Measurements from ENCODE around the gene AASDH. TPM values are rescaled to one million over a fixed set of nuclear protein-coding genes. Genes with fewer than 3 reads are reported as not detected.
A peak's percentile ranks its signal among the peaks of the same experiment; 100 is the strongest.

Gene AASDH
- total RNA-seq, 3 donors from 2014 or later (not counting 1 experiment from before 2014, with no cell fraction given) = 9.5 to 14.2 (median 9.6) TPM

DNA sequence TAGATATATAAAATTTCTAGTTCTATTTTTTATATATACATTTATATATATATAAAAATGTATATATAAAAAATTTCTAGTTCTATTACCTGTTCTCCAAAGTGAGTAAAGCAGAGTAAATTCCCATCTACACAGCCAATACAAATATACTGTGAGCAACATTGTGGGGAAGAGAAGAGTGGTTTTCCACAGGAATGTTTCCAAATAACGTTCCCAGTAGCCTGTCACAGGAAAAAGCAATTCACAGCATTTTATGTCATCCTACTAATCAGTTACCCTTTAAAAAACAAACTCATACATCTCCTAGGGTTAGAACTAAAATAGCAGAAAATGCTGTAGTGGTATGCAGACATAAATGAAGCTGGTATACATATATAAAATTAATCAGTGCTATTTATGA, 44.5 kb downstream of the AASDH start:
- no peak overlapping the region for H3K4me3 Mint-ChIP-seq
- Histone ChIP-seq H3K4me3 (ENCODE audit: low read length) (no peak overlapping the region), H3K9me3 (ENCODE audit: control insufficient read depth, insufficient read depth, low read length) (no peaks in the 10 kb centered on the region), H3K4me1 (ENCODE audit: control insufficient read depth, insufficient read depth, low read length) (no peaks in the 10 kb centered on the region), H3K27ac (ENCODE audit: low read length) (no peak overlapping the region), H3K36me3 (ENCODE audit: control insufficient read depth, insufficient read depth, low read length) (peaks cover 3% of the 10 kb centered on the region), H3K27me3 (ENCODE audit: control insufficient read depth, insufficient read depth, low read length) (no peaks in the 10 kb centered on the region)
- no peak overlapping the region for H3K27ac Mint-ChIP-seq
- ATAC-seq (no peak), DNase-seq (no peak)
- H3K4me1 Mint-ChIP-seq = no peaks in the 10 kb centered on the region
- intact Hi-C loops (cut with micrococcal nuclease) = no loop called here
- H3K36me3 Mint-ChIP-seq = peaks cover 11% of the 10 kb centered on the region
- no peak for TF ChIP-seq CTCF (IDR thresholded peaks at IDR 0.05)
- no peaks in the 10 kb centered on the region for H3K9me3 Mint-ChIP-seq
- H3K27me3 Mint-ChIP-seq (ENCODE audit: low read depth in 2 of 2) = no peaks in the 10 kb centered on the region
- no CpG with 5 or more reads among the region's 1 CpG for WGBS (ENCODE audit: insufficient coverage)

GRCh38 chr4:56330691-56331090, 56.6 kb downstream of the AASDH start:
- no peak overlapping the region for H3K4me3 ChIP-seq (ENCODE audit: low read length)
- H3K36me3 ChIP-seq (ENCODE audit: control insufficient read depth, insufficient read depth, low read length) = no peaks in the 10 kb centered on the region
- WGBS (ENCODE audit: insufficient coverage) = 80% methylated on average over 2 of the region's 2 CpGs
- Mint-ChIP-seq H3K27ac (no peak overlapping the region), H3K4me3 (no peak overlapping the region), H3K4me1 (no peaks in the 10 kb centered on the region), H3K36me3 (no peaks in the 10 kb centered on the region), H3K9me3 (peaks cover 0 to 3% of the 10 kb centered on the region in 2 donors), H3K27me3 (ENCODE audit: low read depth in 2 of 2) (no peaks in the 10 kb centered on the region)
- no peak overlapping the region for H3K27ac ChIP-seq (ENCODE audit: low read length)
- no peaks in the 10 kb centered on the region for H3K9me3 ChIP-seq (ENCODE audit: control insufficient read depth, insufficient read depth, low read length)
- intact Hi-C loops (cut with micrococcal nuclease) = no loop called here
- no peaks in the 10 kb centered on the region for H3K4me1 ChIP-seq (ENCODE audit: control insufficient read depth, insufficient read depth, low read length)
- TF ChIP-seq CTCF (IDR thresholded peaks at IDR 0.05) = no peak
- no peaks in the 10 kb centered on the region for H3K27me3 ChIP-seq (ENCODE audit: control insufficient read depth, insufficient read depth, low read length)
- no peak for DNase-seq
- ATAC-seq = no peak

DNA sequence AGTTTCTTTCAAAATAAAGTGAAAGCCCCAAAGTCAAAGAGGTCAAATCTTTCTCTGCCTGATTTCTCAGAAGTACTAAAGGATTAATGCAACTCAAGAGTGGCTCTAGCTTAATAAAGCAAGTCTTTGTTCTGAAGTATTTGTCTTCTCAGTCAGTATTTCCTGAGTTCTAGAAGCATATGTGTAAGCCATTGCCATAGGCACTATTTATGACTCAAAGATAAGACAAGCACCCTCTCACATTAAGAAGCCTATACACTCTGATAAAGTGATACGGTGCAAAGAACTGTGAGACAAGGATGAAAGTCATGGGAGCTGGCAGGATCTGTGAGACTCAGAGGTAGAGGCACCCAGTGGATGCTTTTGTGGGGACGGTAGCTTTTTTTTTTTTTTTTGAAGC, 60.9 kb downstream of the AASDH start:
- Histone ChIP-seq H3K4me1 (ENCODE audit: control insufficient read depth, insufficient read depth, low read length) (no peaks in the 10 kb centered on the region), H3K36me3 (ENCODE audit: control insufficient read depth, insufficient read depth, low read length) (no peaks in the 10 kb centered on the region), H3K27me3 (ENCODE audit: control insufficient read depth, insufficient read depth, low read length) (no peaks in the 10 kb centered on the region), H3K27ac (ENCODE audit: low read length) (no peak overlapping the region), H3K9me3 (ENCODE audit: control insufficient read depth, insufficient read depth, low read length) (no peaks in the 10 kb centered on the region), H3K4me3 (ENCODE audit: low read length) (no peak overlapping the region)
- Mint-ChIP-seq H3K9me3 (no peaks in the 10 kb centered on the region), H3K27ac (no peak overlapping the region), H3K27me3 (ENCODE audit: low read depth in 2 of 2) (peaks cover 0 to 6% of the 10 kb centered on the region in 2 donors), H3K4me3 (no peak overlapping the region), H3K36me3 (no peaks in the 10 kb centered on the region), H3K4me1 (no peaks in the 10 kb centered on the region)
- no peak for ATAC-seq
- no peak for TF ChIP-seq CTCF (IDR thresholded peaks at IDR 0.05)
- no peak for DNase-seq
- intact Hi-C loops (cut with micrococcal nuclease) = no loop called here
- WGBS (ENCODE audit: insufficient coverage) = 95% methylated on average over 2 of the region's 2 CpGs

GRCh38 chr4:56324011-56324610, 63.2 kb downstream of the AASDH start:
- no peak for DNase-seq
- no peak overlapping the region for H3K27ac Mint-ChIP-seq
- no peak overlapping the region for H3K27ac ChIP-seq (ENCODE audit: low read length)
- no peaks in the 10 kb centered on the region for H3K4me1 Mint-ChIP-seq
- H3K9me3 Mint-ChIP-seq = no peaks in the 10 kb centered on the region
- no peaks in the 10 kb centered on the region for H3K9me3 ChIP-seq (ENCODE audit: control insufficient read depth, insufficient read depth, low read length)
- no peaks in the 10 kb centered on the region for H3K36me3 ChIP-seq (ENCODE audit: control insufficient read depth, insufficient read depth, low read length)
- H3K4me3 ChIP-seq (ENCODE audit: low read length) = no peak overlapping the region
- WGBS (ENCODE audit: insufficient coverage) = 90% methylated on average over 7 of the region's 8 CpGs
- no peak for TF ChIP-seq CTCF (IDR thresholded peaks at IDR 0.05)
- H3K4me1 ChIP-seq (ENCODE audit: control insufficient read depth, insufficient read depth, low read length) = no peaks in the 10 kb centered on the region
- peaks cover 0 to 6% of the 10 kb centered on the region in 2 donors for H3K27me3 Mint-ChIP-seq (ENCODE audit: low read depth in 2 of 2)
- peak in 1 of 3 donors; percentile 14 for ATAC-seq
- no peaks in the 10 kb centered on the region for H3K27me3 ChIP-seq (ENCODE audit: control insufficient read depth, insufficient read depth, low read length)
- intact Hi-C loops (cut with micrococcal nuclease) = no loop called here
- H3K36me3 Mint-ChIP-seq = no peaks in the 10 kb centered on the region
- no peak overlapping the region for H3K4me3 Mint-ChIP-seq
